ENCODE data around the gene MYNN. TPM values are rescaled to one million over a fixed set of nuclear protein-coding genes. Genes with fewer than 3 reads are reported as not detected.
"Not testable (repeated sequence)": the region's sequence is repeated elsewhere in the genome, so short reads cannot be mapped to it uniquely, and the experiment has no call there.

MYNN gene
- 27.0 TPM for polyA plus RNA-seq (2012; ENCODE audit: insufficient read depth, insufficient read length, low read depth)

DNA sequence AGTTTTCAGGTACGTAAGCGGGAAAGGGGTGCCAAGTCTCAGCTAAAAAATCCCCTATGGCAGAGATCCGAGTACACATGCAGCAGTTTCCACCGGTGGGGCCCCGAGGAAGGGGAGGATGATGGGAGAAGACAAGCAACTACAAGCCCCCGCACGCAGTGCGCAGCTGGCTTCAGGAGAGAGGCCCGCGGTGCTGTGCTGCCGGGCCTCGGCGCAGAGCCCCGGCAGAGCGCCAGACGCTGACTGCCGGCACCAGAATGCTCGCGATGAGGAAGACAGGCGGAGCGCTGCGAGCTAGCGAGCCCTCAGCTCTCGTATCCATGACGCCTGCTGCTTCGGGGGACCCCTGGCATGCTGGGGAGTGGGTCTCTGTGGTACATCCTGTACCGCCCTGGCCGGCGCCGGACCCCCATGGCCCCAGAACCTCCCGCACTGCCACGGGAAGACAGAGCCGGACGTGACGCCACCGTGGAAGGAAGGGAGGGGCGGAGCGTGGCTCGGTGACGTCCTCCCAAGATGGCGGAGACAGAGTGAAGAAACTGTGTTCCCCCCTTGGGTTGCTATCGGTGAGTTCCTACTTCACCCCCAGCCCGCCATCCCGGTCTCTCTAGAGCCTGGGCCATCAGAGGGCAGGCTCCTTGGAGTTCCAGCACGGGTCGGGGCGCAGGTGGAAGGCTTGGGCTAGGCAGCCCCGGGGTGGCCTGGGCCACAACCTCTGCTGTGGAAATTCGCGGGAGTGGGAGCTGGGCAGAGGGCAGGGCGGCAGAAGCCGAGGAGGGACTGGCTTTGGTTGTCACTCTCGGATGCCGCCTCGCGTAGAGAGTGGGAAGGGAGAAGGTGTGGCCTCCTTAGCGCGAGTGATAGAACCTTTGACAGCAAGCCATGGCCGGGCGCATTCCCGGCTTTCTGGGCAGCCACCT lies at the start of gene MYNN:
TSS of gene MYNN (plus strand) at position 500 of the 920 bp plus-strand sequence. CDS start 900 bp downstream, outside the sequence.
- peak; percentile 92 for DNase-seq
- Histone ChIP-seq H3K4me3 (ENCODE audit: low read depth, low read length) (peak within 1 kb of the TSS; percentile 98), H3K36me3 (peaks cover 30% of the 10 kb centered on the region), H3K4me1 (no peaks in the 10 kb centered on the region), H3K9me3 (no peaks in the 10 kb centered on the region), H3K27me3 (no peaks in the 10 kb centered on the region)
- 0 out of 2 replicates have a peak, but pooled peaks have one; percentile 11 for TF ChIP-seq CTCF (IDR thresholded peaks at IDR 0.05; ENCODE audit: low read depth, low read length)

- H3K4me3 ChIP-seq (ENCODE audit: low read depth, low read length); H3K36me3 ChIP-seq; H3K4me1 ChIP-seq; H3K9me3 ChIP-seq; DNase-seq: not testable (repeated sequence)
- peaks cover 14% of the 10 kb centered on the region for H3K27me3 ChIP-seq
These were observed 41.3 kb upstream of the MYNN start for GRCh38 chr3:169731857-169732256.

- Histone ChIP-seq H3K36me3 (no peaks in the 10 kb centered on the region), H3K4me1 (no peaks in the 10 kb centered on the region), H3K4me3 (ENCODE audit: low read depth, low read length) (no peak overlapping the region), H3K27me3 (peaks cover 7% of the 10 kb centered on the region; the same call in 1 of the 2 replicates), H3K9me3 (no peaks in the 10 kb centered on the region)
- TF ChIP-seq CTCF (IDR thresholded peaks at IDR 0.05; ENCODE audit: low read depth, low read length) = no peak
- DNase-seq = no peak
These were observed 34.1 kb upstream of the MYNN start for GRCh38 chr3:169739067-169739466.

DNA sequence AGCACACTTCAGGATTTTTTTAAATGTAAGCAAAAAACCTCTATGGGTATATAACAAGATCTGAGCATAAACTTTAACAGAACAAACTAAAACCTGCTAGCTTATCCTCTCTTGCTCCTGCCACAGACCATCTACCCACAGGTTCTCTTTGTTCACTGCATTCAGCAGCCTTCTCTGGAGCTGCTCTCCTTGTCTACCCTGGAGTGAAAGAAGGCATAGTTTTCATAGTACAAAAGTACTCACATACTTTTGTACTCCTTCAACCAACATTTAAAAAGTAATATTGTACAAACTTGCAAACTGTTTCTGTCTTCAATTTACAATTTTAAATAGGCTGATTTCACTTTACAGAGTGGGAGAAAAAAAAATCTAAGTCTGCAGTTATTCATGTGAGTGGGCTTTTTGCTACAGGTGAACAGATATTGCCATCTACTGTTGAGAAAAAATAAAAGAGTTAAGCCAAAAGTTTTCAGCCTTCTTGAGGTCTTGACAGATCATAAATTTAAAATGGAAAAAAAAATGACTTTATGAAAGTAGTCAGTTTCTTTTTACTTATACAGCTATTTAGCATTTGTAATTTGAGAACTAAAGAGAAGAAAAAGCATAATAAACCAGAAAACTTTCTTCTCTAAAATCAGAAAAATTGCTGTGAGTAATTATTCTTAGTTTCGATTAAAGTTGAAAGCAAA lies 28.7 kb upstream of the MYNN start:
- no peak for DNase-seq
- peaks cover 42% of the 10 kb centered on the region for H3K27me3 ChIP-seq
- H3K4me3 ChIP-seq (ENCODE audit: low read depth, low read length) = no peak overlapping the region
- H3K36me3 ChIP-seq = no peaks in the 10 kb centered on the region
- H3K9me3 ChIP-seq = no peaks in the 10 kb centered on the region
- no peaks in the 10 kb centered on the region for H3K4me1 ChIP-seq
- peak; percentile 42 for TF ChIP-seq CTCF (IDR thresholded peaks at IDR 0.05; ENCODE audit: low read depth, low read length)

- no peak overlapping the region for H3K4me3 ChIP-seq (ENCODE audit: low read depth, low read length)
- H3K36me3 ChIP-seq = no peaks in the 10 kb centered on the region
- no peaks in the 10 kb centered on the region for H3K4me1 ChIP-seq
- H3K27me3 ChIP-seq = peaks cover 63% of the 10 kb centered on the region
- TF ChIP-seq CTCF (IDR thresholded peaks at IDR 0.05; ENCODE audit: low read depth, low read length) = no peak
- no peak for DNase-seq
- H3K9me3 ChIP-seq = no peaks in the 10 kb centered on the region
These were observed 26.3 kb upstream of the MYNN start for GRCh38 chr3:169746924-169747323.

- Histone ChIP-seq H3K4me3 (ENCODE audit: low read depth, low read length) (no peak overlapping the region), H3K4me1 (no peaks in the 10 kb centered on the region), H3K9me3 (no peaks in the 10 kb centered on the region), H3K27me3 (peaks cover 68% of the 10 kb centered on the region), H3K36me3 (no peaks in the 10 kb centered on the region)
- no peak for TF ChIP-seq CTCF (IDR thresholded peaks at IDR 0.05; ENCODE audit: low read depth, low read length)
- DNase-seq = no peak
These were observed 24.5 kb upstream of the MYNN start for GRCh38 chr3:169748670-169749069.
